KOPT-K1 (cell line): ENCODE measurements around the gene KCNN4.

ENCODE experiments used
- H3K27ac ChIP-seq: fragments of 200-600 bp; sonication (generic); 2 replicates; pipeline ENCODE4 v1.5.1; 2016; ENCODE audit warnings: antibody characterized with exemption, mild to moderate bottlenecking, low read depth, low read length; ENCODE audit not compliant: poor library complexity, severe bottlenecking
- H3K36me3 ChIP-seq: fragments of 200-600 bp; sonication (generic); 2 replicates; pipeline ENCODE4 v1.5.1; 2017; ENCODE audit warnings: antibody characterized with exemption, mild to moderate bottlenecking, low read length, moderate library complexity; ENCODE audit not compliant: insufficient read depth
- H3K9me3 ChIP-seq: fragments of 200-600 bp; sonication (generic); 2 replicates; pipeline ENCODE4 v1.5.1; 2017; ENCODE audit warnings: antibody characterized with exemption, low read length, mild to moderate bottlenecking; ENCODE audit not compliant: insufficient read depth, poor library complexity, severe bottlenecking

The KCNN4 gene

GRCh38 chr19:43751466-43752220 lies 29.1 kb downstream of the KCNN4 start:
- Histone ChIP-seq H3K36me3 (peaks cover 62% of the 10 kb centered on the region), H3K27ac (no peak overlapping the region)

GRCh38 chr19:43749898-43750297 lies 30.9 kb downstream of the KCNN4 start:
- H3K27ac ChIP-seq: no peak overlapping the region
- H3K36me3 ChIP-seq: peaks cover 79% of the 10 kb centered on the region
- no peaks in the 10 kb centered on the region for H3K9me3 ChIP-seq

More at GRCh38 chr19:43751466-43752220, 29.1 kb downstream of the KCNN4 start:
- no peaks in the 10 kb centered on the region for H3K9me3 ChIP-seq

DNA sequence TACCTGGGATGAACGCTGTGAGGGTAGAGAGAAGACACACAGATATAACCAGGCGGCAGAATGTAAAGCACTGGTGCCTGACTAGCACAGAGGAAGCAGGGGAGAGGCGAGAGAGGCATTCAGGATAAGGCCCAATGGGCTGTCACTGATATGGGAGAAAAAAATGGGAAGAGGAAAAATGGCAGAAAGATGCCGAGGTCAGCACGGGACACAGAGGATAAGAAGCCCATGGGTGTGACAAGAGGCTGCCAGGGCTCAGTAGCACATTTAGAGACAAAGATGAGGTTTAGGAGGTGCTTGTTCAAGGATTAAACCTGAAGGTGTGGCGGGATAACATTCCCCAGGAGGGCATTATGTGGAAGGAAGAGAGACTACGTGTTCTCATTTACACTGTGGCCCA lies 31.6 kb downstream of the KCNN4 start:
- peaks cover 87% of the 10 kb centered on the region for H3K36me3 ChIP-seq
- H3K27ac ChIP-seq: no peak overlapping the region
- no peaks in the 10 kb centered on the region for H3K9me3 ChIP-seq

DNA sequence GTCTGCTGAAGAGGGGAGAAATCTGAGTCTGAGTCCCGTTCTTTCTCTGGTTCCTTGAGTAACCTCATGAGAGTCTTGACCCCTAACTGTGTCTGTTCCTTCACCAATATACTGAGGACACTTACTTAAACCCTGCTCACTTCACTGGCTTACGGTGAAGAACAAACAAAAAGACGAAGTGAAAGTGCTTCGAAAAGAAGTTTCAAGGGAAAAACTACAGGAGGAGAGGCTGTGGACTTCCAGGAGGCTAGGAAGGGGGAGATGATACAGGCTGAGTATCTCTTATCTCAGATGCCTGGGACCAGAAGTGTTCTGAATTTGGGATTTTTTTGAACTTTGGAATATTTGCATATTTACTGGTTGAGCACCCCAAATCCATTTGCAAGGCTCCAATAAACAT lies 32.1 kb downstream of the KCNN4 start:
- H3K9me3 ChIP-seq: no peaks in the 10 kb centered on the region
- H3K27ac ChIP-seq: no peak overlapping the region
- H3K36me3 ChIP-seq: peaks cover 91% of the 10 kb centered on the region

- Histone ChIP-seq H3K9me3 (no peaks in the 10 kb centered on the region), H3K27ac (no peak overlapping the region), H3K36me3 (peaks cover 96% of the 10 kb centered on the region)
Measured at GRCh38 chr19:43748205-43748594, 32.6 kb downstream of the KCNN4 start.

DNA sequence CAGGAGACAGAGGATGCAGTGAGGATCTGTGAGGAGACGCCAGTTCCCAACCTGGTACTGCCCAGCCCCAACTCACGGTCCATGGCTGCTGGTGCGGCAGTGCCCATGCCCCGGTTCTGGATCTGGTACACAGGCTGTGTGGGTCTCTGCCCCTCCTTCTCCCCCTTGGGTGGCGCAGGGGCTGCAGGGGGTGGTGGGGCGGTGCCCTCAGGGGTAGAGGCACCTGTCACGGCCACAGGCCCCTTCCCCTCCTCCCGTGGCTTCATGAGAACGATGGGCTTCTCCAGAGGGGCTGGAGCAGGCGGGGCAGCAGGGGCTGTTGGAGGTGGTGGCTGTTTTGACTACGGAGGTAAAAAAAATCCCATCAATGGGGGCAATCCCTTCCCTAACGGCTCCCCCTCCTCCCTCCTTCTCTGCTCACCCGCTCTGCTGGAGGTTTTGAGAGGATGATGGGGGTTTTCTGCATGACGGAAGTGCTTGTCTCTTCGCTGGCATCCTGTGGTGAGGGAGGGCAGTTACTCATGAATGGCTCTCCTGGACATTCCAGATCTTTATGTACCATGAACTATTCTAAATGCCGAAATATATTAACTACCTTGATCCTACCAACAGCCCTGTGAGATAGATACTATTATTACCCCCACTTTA lies 33.1 kb downstream of the KCNN4 start:
- Histone ChIP-seq H3K9me3 (no peaks in the 10 kb centered on the region), H3K36me3 (peaks cover 98% of the 10 kb centered on the region), H3K27ac (no peak overlapping the region)

DNA sequence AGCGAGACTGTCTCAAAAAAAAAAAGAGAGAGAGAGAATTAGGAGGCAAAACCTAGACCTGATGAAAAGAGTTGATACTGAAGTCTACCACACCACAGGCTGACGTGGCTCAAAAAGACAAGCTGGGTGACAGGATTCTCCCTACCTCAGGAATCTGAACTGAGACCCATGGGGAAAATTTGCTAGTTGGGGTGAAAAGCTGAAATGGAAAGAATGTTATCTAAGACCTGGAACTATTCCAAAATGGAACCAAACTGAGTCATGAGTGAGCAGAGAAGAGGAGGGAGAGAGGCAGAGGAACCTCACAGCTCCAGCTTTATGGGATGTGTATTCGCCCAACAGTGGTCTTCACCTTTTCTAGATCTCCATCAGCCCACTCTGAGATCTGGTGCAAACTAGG lies 37.7 kb downstream of the KCNN4 start:
- H3K27ac ChIP-seq: no peak overlapping the region
- H3K36me3 ChIP-seq: peaks cover 100% of the 10 kb centered on the region
- no peaks in the 10 kb centered on the region for H3K9me3 ChIP-seq

GRCh38 chr19:43741075-43741825 lies 39.5 kb downstream of the KCNN4 start:
- peaks cover 100% of the 10 kb centered on the region for H3K36me3 ChIP-seq

DNA sequence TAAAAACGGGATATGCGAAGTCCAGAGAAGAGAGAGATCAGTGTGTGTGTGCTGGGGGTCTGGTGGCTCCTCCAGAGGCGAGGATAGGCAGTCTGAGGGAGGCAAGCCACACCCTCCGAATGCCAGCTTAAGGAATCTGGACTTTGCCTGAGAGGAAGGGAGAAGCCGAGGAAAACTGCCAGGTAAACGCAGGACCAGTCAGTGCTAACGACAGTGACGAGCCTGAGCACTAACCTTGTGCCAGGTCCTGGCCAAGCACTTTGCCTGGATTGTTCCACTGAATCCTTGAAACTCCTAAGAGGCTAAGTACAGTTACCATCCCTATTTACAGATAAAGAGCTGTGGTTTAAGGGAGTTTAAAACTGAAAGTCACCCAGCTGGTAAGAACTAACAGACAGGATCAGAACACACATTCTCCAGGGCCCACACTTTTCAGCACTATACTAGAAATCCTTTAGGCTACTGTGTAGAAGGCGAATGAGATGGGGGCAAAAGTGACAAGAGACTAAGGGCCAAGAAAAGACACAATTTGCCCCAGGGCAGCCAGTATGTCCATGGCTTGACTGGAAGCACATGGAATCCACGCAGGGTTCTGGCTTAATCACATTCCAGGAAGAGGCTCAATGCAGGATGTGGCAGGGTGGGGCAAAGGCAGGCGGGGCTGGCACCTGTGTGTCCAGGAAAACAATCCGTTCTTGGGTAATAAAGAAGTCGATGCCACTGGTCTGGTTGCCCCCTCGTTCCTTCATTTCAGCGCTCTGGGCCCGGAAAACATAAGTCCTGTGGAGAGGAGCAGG lies 41.1 kb downstream of the KCNN4 start:
- H3K9me3 ChIP-seq: no peaks in the 10 kb centered on the region
- no peak overlapping the region for H3K27ac ChIP-seq
- H3K36me3 ChIP-seq: peaks cover 99% of the 10 kb centered on the region

More at GRCh38 chr19:43741075-43741825, 39.5 kb downstream of the KCNN4 start:
- Histone ChIP-seq H3K27ac (no peak overlapping the region), H3K9me3 (no peaks in the 10 kb centered on the region)

DNA sequence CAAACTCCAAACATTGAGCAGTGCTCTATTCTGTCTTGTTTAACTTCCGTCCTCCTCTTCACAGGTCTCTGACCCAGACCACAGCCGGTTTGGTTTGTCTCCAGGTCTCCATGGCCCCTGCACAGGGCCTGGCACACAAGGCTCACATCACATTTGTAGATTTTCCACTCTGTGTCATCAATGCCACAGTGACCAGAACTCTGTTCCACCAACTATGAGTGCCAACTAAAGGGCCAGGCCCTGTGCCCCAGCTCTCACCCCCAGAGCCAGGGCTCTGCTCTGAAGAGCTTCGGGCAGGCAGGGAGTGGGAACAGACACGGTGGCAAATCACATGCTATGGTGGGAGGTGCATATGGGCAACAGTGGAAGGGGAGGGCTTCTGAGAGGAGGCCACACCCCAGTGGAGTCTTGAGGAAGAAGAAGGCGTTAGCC lies 42.0 kb downstream of the KCNN4 start:
- Histone ChIP-seq H3K9me3 (no peaks in the 10 kb centered on the region), H3K27ac (no peak overlapping the region), H3K36me3 (peaks cover 99% of the 10 kb centered on the region)

DNA sequence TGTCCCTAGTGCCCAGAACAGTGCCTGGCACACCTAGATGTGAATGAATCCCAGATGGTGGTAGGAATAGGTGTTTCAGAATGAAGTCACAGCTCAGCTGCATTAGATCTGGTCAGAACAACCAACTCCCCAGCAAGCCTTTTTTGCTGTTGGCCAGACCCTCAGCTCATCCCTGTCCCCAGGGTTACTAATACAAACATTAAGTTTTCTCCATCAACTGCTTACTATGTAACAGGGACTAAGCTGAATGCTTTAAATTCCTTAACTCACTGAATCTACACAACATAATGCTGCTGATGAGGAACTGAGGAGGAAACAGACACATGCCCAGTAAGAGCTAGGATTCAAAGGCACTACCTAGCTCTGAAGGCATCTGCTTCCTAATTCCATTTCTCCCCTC lies 44.8 kb downstream of the KCNN4 start:
- Histone ChIP-seq H3K36me3 (peaks cover 99% of the 10 kb centered on the region), H3K27ac (no peak overlapping the region), H3K9me3 (no peaks in the 10 kb centered on the region)

DNA sequence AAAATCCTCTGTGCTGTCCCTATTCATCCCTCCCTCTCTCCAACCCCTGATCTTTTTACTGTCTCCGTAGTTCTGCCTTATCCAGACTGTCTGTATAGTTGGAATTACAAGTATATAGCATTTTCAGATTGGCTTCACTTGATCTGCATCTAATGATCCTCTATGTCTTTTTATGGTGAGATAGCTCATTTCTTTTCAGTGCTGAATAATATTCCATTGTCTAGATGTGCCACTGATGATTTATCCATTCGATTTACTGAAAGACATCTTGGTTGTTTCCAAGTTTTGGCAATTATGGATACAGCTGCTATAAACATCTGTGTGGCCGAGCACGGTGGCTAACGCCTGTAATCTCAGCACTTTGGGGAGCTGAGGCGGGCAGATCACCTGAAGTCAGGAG lies 45.8 kb downstream of the KCNN4 start:
- Histone ChIP-seq H3K27ac (no peak overlapping the region), H3K9me3 (no peaks in the 10 kb centered on the region), H3K36me3 (peaks cover 99% of the 10 kb centered on the region)

- peaks cover 91% of the 10 kb centered on the region for H3K36me3 ChIP-seq
Measured at GRCh38 chr19:43731846-43732245, 48.9 kb downstream of the KCNN4 start.

GRCh38 chr19:43731346-43731745 lies 49.4 kb downstream of the KCNN4 start:
- Histone ChIP-seq H3K27ac (no peak overlapping the region), H3K9me3 (no peaks in the 10 kb centered on the region), H3K36me3 (peaks cover 86% of the 10 kb centered on the region)

More at GRCh38 chr19:43731846-43732245, 48.9 kb downstream of the KCNN4 start:
- no peaks in the 10 kb centered on the region for H3K9me3 ChIP-seq
- no peak overlapping the region for H3K27ac ChIP-seq

DNA sequence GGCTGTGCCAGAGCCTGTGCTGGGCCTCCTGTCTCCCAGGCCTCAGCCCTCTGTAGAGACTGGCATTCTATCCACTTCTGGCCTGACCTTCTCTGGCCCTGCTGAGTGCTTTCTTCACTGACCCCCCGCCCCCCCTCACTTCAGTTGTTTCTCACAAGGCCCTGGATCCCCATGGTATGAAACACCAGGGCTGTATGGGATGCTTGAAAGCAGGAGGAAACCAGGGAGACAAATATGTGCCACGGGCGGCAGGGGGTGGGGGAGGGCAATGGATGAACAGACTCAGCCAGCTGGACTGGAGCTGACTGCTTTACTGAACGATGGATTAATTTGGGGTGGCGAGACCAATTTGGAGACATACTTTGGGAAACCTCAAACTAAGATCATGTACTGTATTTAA lies 50.9 kb downstream of the KCNN4 start:
- H3K9me3 ChIP-seq: no peaks in the 10 kb centered on the region
- peaks cover 72% of the 10 kb centered on the region for H3K36me3 ChIP-seq
- no peak overlapping the region for H3K27ac ChIP-seq
